Stimulated activated CD4-positive, alpha-beta T cell treated with anti-CD3 and anti-CD28 coated beads, Interleukin-4, amount 100 ng/mL, for 4 hours (primary cell): ENCODE results near the gene CSHL1.

Experiments
- DNase-seq, 2 experiments: peaks; one replicate each; pipeline ENCODE4 v3.0.0-alpha.2; 2020

CSHL1 gene

DNA sequence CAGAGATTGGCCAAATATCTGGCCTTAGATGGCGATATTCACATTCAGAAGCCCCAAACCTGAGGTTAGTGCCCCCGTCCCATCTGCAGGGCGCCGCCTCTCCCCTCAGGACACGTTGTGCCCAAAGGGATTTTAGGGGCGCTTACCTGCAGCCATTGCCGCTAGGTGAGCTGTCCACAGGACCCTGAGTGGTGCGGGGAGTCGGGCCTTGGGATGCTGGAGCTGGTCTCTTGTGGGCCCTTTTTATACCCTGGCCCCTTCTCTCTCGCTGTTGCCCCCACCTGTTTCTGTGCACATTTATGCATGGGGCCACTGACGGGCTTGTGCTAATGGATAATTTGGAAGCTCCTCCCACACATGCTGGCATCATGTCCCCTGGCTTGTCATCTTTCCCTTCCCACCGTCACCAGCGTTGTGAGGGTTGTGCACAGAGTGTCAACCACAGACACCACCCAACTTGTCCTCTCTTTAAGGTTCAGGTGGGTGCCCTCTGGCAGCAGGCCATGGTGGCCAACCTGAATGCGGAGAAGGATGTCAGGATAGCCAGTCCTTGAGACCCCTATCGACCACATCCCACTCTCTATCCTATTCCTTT, at the start of gene CSHL1:
Gene CSHL1, minus strand, starts transcription at position 218 of the 595 bp plus-strand sequence. Its CDS starts 62 bp downstream, at position 156.
- DNase-seq = no peak

DNA sequence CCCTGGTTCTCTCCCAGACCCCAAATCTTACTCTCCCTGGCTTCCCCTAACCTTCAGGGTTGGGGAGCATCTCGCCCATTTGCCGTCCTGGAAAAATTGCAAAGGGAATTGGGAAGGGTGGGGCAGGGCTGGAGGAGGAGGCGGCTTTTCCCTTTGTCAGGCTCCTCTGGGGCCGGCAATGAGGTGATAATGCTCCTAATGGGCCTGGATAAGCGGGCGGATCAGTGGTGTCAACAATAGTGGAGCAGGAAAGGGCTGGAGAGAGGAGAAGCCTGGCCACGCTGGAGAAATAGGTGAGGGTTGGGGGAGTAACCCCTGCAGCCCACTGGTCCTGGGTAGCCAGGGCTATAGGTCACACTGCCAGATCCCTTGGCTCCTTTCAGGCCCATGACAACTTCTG, 49.4 kb upstream of the CSHL1 start:
- DNase-seq = no peak

DNA sequence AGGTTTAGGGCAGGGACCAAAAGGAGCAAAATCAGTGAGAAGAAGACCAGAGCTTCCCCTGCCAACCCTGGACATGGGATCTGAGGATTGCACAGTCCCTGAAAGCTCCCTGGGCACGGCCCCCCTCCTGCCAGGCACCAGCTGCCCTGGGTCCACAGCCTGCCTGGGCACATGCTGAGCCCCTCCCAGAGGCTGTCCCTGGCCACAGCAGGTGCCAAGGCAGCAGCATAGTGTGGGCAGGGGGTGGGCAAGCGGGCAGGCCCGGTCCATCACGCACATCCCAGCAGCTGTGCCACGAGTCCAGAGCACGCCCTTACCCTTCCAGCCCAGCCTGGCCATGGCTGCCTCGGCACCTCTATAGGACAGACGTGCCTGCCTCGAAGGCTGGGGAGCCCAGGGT, 48.9 kb upstream of the CSHL1 start:
- DNase-seq = no peak

DNA sequence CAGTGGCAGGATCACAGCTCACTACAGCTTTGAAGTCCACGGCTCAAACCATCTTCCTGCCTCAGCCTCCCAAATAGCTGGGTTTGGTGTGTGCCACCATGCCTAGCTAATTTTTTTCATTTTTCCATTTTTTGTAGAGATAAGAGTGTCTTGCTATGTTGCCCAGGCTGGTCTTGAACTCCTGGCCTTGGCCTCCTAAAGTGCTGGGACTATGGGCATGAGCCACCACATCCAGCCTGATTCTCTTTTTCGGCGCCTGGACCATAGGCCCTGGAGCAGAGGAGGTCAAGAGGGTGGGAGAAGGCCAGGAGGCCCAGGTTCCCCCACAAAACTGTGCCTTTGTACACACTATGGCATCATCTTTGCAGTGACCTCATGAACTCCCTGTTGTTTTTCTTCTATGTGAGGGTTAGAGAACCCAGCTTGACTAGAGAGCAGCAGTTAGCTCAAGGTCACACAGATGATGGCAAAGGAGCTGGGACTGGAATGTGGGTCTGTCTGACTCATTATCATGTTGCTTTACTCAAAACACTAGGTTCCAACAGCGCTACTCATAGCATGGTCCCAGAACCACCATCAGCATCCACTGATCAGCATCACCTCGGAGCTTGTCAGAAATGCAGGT, 45.4 kb upstream of the CSHL1 start:
- DNase-seq = no peak

DNA sequence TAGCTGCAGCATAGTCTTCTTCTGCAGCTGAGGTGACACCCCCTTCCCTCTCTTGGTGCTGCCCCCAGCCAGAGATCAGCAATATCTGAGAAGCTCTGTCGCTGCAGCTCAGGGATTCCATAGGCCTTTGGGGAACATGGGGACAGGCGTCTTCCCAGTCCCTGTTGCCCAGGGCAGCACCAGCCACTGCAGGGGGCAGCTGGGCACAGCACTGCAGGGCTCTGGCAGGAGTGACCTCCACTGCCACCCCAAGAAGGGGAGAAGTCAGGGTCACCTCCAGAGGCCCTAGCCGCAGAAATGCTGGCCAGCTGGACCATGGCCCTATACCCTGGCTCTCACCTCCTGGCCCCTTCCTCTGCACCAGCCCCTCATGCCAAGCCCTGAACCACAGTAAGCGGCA, 44.7 kb upstream of the CSHL1 start:
- no peak for DNase-seq

DNA sequence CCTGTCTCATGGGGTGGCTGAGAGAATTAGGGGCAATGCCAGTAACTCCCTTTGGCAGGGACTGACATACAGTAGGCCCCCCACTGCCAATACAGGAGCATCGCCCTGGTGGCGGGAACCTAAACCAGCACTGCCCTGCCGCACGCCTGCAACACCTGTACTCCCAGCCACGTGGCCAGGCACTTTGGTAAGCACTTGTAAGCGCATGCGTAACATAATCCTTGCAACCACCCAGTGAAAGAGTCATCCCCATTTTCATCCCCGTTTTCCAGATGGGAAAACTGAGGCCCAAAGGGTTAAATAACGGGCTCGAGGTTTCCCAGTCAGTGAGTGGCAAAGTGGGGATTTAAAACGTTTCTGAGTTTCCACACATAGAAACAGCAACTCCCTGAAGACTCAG, 44.2 kb upstream of the CSHL1 start:
- DNase-seq = no peak

DNA sequence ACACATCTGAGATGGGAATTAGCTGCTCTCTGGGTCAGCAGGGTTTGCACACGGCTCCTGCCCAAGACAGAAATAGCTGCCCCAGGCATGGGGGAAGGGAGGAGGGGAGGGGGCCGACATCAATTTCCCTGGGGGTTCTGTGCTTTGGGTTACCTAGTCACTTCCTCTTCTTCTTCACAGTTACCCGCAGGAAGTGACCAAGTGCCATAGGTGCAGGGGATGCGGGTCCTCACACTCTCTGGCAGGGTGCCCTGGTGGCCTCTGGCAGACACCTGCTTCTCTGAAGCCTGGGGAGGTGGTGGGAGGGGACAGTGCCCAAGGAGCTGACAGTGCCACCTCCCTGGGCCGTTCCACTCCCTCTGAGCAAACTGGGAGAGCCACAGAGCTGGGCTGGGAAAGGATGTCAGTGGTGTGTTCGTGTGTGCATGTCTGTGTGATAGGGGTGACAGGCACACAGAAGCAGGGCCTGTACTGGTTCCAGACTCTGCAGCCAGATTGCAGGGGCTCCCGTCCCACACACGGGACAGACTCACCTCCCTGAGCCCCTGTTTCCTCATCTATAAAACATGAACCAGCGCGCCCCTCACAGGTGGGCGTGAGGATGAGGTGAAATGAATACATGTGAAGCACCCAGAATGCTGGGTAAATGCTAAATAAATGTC, 43.5 kb upstream of the CSHL1 start:
- DNase-seq = peak in 1 of 2 experiments; percentile 13

DNA sequence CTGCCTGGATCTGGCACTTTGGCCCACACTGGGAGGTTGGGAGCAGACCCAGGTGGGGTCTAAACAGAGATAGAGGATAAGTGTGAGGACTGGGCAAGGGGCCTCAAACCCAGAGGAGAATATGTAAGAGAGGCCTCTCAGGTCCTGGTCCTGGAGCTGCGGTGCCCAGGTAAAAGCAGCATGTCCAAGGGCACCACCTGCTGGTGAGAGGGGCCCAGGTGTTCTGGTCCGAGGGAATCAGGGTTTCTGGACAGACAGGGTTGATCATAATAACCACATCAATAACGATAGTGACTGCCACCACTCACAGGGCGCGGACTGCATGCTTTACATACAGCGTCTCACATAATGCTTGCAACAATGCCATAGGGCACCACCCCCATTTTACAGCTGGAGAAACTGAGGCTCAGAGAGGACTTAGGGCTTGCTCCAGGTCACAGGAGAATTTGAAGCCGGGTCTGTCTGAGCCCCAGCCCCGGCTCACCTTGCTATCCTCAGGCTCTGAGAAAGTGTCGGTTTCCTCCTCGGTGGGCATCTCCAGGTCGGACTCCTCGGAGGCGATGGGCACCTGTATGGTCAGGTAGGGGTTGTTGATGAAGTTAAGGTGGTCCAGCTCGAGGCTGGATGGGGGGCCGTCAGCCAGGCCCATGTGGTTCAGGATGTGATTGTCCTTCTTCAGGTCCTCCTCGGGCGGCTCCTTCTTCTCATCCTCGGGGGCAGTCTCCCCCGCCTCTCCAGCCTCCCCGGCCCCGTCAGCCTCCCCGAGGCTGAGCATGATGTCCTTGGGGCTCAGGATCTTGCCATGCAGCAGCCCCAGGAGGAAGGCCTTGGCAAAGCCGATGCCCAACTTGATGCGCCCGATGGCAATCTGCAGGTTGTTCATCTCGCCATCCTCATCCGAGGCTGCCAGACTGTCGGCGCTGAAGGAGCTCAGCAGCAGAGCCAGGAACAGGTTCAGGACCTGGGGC, 40.2 kb upstream of the CSHL1 start:
- DNase-seq = peak in 1 of 2 experiments; percentile 12

DNA sequence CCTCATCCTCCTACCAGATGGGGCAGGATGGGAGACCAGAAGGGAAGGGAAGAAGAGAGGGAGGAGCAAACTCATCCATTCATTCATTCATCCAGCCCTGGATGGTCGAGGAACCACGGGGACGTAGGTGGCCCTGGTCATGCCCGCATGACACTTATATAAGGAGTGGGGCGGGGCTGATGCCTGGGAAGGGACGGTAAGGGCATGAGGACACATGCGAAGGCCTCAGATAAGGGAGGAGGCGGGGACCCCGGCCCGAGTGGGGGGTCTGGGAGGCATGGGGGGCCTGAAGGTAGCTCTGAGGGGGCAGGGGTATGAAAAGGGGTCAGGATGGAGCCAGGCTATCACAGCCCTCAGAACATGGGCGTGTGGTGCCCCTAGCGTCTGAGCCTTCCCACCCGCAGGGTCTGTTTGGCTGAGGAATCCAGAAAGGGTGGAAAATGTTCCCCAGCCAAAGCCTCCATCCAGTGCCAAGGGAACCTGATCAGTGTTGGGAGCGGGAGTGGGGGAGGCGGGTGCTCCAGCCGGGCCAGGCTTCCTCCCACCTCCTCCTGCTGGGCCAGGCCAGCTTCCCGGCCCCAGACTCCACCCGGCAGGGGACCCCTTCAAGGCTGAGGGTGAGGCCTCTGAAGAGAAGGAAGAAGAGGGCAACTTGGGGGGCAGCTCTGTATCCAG, 38.7 kb upstream of the CSHL1 start:
- no peak for DNase-seq

DNA sequence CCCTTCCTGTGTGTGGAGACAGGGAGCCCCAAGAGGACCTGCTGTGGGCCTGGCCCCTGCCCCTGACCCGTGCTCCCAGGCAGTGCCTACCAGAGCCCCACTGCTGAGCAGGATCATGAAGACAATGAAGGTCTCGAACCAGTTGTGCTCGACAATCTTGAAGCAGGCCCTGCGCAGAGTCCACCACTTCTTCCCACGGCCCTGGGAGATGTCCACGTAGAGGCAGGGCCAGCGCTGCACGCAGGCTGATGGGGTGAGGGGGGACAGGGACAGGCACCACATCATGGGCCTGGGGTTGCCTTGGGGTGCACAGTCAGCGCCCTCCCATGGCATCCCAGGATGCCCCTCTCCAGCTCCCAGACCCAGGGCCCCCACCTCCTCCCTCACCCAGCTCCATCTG, 37.5 kb upstream of the CSHL1 start:
- no peak for DNase-seq

DNA sequence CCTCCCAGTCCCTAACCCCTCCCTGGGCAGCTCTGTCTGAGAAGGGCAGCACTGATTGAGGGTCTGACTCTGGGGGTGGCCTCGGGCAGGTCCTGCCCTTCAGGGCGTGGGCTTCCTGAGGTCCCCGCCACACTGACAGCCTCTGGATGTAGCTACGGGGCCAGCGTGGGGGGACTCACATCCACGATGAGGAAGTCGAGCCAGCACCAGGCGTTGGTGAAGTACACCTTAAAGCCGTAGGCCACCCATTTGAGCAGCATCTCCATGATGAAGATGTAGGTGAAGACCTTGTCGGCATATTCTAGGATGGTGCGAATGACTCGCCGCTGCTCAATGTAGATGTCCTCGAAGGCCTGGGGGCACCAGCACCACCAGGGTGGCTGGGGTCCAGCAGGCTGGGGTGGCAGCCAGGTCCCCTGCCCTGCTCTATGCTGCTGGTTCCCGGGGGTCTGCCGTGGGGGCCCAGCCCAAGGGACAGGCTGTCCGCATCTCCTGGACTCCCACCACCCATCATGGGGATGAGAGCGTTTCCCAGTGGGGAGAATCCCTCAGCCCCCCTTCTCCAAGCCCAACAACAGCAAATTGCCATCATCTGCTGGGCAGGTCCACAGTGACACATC, 36.8 kb upstream of the CSHL1 start:
- DNase-seq = no peak

DNA sequence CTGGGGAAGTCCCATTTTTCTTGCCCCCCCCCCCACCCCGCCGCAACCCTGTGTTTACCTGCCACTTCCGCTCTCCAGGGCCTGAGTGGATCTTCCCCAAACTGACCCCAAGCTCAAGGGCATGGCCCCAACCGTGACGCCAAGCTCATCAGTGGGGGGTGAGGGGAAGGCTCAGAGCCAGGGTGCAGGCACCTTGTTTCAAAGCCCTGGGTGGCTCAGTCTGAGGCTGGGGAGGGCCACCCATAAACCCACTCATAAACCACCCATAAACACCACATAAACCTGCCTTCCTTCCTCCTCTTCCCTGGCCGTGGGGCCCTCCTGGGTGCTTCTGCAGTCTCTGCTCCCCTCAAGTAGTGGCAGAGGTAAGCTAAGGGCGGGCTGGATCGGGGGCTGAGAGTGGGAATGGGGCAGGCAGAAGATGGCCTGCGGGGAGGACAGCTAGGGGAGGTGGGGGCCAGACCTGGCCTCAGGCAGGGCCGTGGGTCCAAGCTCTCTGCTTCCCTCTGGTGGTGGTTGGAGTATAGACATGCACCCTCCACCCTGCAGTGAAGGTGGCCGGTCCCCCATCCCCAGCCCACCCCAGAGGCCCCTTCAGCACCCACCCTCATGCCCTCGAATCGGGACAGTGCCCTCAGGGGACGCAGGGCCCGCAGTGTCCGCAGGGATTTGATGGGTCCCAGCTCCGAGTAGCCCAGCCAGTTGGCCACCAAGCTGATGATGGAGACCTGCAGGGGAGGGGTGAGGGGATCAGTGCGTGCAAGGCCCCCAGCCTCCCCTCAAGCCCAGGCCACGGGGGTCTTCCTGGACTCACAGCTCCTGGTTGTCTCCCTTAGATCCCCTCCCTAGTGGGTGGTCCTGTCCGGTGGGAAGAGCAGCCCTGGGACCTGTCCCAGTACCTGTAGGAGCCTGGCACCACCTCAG, 35.6 kb upstream of the CSHL1 start:
- DNase-seq = peak; percentile 34 to 48

DNA sequence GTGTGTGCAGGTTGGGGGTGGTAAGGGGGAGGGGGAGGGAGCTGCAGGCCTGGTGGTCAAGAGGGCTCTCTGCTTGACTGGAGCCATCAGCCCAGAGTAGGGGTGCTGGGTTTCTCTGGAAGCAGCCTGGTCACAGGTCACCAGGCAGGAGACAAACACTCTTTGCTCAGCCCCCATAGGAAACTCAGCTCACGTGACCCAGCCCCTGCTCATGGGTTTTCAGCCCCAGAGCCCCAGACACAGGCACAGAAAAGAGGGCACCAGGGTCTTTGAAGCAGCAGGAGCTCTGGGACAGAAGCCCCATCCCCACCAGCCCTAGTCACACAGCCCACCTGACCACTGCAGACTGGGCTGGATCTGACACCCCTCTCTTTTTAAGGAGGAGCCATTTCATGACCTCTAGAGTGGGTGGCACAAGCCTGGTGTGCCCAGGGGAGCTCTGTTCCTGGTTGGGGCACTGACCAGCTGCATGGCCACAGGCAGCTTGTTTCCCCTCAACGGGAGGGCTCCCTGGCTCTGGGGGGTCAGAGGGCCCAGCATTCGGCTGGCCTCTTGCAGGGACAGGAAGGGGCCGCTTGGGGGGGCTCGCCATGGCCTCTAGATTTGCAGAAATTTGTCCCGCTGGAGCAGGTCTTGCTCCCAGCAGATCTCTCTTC, 34.9 kb upstream of the CSHL1 start:
- no peak for DNase-seq

DNA sequence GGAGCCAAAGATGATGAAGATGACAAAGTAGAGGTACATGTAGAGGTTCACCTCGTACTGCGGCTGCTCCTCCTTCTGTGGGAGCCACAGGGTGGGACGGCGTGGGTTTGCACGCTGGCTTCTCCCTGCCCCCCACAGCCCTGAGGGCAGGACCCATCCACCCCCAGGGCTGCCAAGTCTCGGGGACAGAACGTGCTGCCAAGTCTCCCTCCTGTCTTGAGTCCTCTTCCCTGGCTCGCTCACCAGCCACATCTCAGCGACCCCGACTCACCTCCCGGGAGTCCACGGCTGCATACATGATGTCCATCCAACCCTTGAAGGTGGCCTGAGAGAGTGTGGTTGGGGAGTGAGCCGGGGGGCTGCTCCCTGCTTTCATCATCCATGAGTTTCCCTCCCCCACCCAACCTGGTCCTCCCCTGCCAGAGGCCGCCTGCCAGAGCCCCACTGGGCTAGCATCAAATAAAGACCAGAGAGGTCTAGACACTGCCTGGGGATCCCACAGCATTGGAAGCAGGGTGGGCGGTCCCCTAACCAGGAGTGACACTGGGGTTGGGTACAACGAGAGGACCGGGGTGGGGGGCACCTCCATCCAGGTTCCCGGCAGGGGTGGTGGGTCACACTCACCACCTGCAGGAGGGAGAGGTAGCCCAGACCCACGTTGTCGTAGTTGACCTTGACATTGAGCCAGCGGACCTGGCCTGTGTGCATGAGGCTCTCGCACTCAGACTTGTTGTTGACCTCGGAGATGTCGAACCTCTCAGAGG, 33.9 kb upstream of the CSHL1 start:
- DNase-seq = no peak

DNA sequence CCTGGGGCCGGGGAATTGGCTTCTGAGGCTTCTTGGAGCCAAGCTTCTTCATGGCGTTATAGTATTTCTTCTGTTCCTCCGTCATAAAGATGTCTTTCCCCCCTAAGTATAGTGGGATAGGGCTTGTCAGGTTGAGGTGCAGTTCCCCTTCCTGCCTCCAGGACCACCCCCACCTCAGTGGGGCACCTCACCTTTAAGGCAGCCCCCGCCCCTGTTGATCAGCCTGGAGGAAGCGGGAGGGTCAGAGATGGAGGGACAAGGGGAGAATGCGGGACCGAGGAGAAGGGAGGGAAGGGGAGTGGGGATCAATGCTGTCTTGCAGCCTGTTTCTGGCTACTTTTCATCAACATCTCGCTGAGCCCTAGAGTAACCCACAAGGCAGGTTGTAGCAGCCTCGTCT, 32.7 kb upstream of the CSHL1 start:
- DNase-seq = no peak

DNA sequence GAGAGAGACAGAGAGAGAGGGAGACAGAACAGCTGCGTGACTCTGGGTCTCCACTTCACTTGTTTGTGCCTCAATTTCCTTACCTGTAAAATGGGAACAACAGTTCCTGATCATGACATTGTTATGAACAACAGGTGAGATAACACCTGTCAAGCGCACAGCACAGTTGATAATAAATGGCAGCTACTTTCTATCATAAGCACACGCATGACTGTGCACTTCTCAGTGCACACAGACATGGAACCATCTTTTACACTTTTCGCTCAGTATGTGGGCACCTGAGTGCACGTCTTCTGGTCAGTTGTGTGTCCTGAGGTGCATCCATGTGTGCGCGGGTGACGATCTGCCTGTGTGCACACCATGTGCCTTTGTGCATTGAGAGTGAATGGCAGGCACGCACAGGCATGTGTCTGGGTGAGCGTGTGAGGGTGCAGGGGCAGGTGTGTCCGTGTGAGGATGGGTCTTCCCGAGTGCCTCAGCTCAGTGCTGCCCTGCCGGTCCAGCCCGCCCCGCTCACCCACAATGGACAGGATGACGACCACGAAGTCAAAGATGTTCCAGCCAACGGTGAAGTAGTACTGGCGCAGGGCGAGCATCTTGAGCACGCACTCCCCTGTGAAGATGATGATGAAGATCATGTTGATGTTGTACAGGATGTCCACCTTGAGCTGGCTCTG, 31.4 kb upstream of the CSHL1 start:
- DNase-seq = no peak

DNA sequence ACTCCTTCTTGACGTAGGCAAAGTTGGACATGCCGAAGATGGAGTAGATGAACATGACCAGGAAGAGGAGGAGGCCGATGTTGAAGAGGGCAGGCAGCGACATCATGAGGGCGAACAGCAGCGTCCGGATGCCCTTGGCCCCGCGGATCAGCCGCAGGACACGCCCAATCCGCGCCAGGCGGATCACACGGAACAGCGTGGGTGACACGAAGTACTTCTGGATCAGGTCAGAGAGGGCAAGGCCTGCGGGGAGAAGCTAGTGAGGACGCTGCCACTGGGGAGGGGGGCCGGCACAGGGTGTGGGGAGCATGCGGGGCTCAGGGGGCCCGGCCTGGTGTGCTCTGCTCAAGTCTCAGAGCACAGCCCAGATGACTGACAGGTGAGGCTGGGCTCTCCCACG, 30.7 kb upstream of the CSHL1 start:
- no peak for DNase-seq

DNA sequence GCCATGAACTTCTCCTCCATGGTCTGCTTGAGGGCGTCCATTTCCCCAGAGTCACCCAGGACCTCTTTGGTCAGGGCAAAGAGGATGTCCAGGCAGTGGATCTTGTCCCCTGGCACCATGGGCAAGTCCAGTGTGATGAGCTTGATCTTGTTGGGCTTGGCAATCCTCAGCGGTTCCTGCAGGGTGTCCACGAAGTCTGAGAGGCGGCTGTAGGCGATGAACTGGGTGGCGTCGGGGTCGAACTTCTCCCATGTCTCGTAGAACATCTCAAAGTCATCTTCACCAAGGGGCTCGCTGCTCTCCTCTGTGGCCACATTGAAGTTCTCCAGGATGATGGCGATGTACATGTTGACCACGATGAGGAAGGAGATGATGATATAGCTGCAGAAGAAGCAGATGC, 30.1 kb upstream of the CSHL1 start:
- DNase-seq = no peak

DNA sequence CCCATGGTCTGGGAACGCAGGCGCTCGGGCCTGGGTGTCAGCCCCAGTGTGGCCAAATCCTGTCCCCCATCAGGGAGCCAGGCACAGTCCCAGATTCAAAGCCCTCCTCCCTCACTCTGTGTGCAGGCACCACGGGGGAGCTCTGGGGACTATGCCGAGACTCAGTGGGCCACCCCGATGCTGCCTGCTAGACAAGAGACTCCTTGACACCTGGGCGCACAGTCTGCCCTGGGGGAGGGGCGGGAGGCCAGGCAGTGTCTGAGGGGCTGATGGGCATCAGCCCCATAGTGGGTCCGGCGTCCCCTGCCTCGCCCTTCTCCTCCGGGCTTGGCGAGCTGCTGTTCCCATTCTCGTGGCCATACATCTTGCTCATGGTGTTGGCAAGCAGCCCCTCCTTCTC, 29.5 kb upstream of the CSHL1 start:
- no peak for DNase-seq
